ENCODE measurements around the gene KRTAP3-1. TPM values are rescaled to one million over a fixed set of nuclear protein-coding genes. Genes with fewer than 3 reads are reported as not detected.

KRTAP3-1 gene
- polyA plus RNA-seq, 2 of the 4 experiments (the other 2 are of a cell fraction): not detected

DNA sequence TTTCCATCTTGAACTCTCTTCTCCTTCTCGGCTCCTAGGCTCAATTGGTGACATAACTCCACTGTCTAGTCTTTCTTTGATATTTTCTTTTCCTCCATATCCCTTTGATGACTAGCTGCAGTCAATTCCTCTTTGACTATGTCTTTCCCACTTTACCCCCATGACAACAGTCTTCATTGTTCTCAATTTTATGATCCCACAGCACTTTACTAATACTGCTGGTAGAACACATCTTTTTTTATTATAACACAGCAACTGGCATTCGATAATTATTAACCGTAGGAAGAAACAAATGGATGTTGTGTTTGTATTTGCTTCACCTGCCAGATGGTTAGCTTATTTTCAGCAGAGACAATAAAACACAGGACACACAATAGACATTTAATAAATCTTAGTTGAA, 16.3 kb downstream of the KRTAP3-1 start:
- WGBS (ENCODE audit: missing lambda C conversion rate): 77% methylated on average over 3 of the region's 3 CpGs
- FAIRE-seq (peak; percentile 86), DNase-seq (ENCODE audit: low read depth in 1 of 2, low spot score in 1 of 2) (no peak), ATAC-seq (no peak)
- Histone ChIP-seq H3K4me1 (no peaks in the 10 kb centered on the region), H3K27ac (no peak overlapping the region), H3K9me3 (0 out of 3 replicates have a peak, but pooled peaks cover 5% of the 10 kb centered on the region), H3K4me2 (no peak overlapping the region), H3K4me3 (no peak overlapping the region)
- ChIA-PET POLR2A (no interaction called here), CTCF (no interaction called here)
- TF ChIP-seq MYC (IDR thresholded peaks at IDR 0.05; ENCODE audit: borderline replicate concordance, low read length) (no peak), HDAC2 (IDR thresholded peaks at IDR 0.05) (no peak)

DNA sequence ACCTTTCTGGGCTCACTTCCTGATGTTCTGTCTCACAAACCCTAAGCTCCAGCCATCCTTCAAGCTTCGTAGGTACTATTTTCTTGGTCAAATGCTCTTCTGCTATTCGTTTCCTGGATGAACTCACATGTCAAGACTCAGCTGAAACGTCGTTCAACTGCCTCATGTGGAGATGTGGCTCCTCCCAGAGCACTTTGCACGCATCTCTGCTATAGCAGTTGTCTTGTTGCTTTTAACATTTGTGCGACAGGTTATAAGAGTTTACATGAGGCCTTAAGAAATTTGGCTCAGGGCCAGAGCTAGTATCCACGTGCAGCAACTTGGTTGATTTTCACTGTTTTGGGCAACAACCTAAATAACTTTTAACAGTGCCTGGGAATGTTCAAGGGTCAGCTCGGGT, 22.0 kb downstream of the KRTAP3-1 start:
- no peaks in the 10 kb centered on the region for H3K4me1 ChIP-seq
- FAIRE-seq (no peak), DNase-seq (ENCODE audit: low read depth in 1 of 2, low spot score in 1 of 2) (no peak), ATAC-seq (no peak)
- ChIA-PET POLR2A (no interaction called here), CTCF (interaction anchor here (0.7 to 1.5 kb wide), 4 partner anchors 31 to 675 kb away, joined by 3 to 4 read pairs (median 4); no protein-coding TSS in a partner anchor)
- H3K4me3 ChIP-seq: no peak overlapping the region
- H3K27ac ChIP-seq: no peak overlapping the region
- 0 out of 3 replicates have a peak, but pooled peaks cover 5% of the 10 kb centered on the region for H3K9me3 ChIP-seq
- WGBS (ENCODE audit: missing lambda C conversion rate): 67% methylated on average over 8 of the region's 8 CpGs
- H3K4me2 ChIP-seq: no peak overlapping the region
- TF ChIP-seq RAD21 (conservative IDR thresholded peaks at IDR 0.05 in 1 of 2, IDR thresholded peaks at IDR 0.05 in 1 of 2) (no peak), EHF (CRISPR knock-in tag; IDR thresholded peaks at IDR 0.05) (no peak), POLR2A (IDR thresholded peaks at IDR 0.05; ENCODE audit: low read length) (no peak), NFE2L2 (conservative IDR thresholded peaks at IDR 0.05; ENCODE audit: low read length) (no peak), HEYL (CRISPR knock-in tag; IDR thresholded peaks at IDR 0.05) (no peak), HDAC2 (IDR thresholded peaks at IDR 0.05) (no peak), FOXS1 (CRISPR knock-in tag; IDR thresholded peaks at IDR 0.05) (no peak), ZNF302 (CRISPR knock-in tag; IDR thresholded peaks at IDR 0.05) (no peak)
- TF ChIP-seq, protein P1, sequence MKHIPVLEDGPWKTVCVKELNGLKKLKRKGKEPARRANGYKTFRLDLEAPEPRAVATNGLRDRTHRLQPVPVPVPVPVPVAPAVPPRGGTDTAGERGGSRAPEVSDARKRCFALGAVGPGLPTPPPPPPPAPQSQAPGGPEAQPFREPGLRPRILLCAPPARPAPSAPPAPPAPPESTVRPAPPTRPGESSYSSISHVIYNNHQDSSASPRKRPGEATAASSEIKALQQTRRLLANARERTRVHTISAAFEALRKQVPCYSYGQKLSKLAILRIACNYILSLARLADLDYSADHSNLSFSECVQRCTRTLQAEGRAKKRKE (CRISPR knock-in tag; IDR thresholded peaks at IDR 0.05; ENCODE audit: low read depth): no peak

DNA sequence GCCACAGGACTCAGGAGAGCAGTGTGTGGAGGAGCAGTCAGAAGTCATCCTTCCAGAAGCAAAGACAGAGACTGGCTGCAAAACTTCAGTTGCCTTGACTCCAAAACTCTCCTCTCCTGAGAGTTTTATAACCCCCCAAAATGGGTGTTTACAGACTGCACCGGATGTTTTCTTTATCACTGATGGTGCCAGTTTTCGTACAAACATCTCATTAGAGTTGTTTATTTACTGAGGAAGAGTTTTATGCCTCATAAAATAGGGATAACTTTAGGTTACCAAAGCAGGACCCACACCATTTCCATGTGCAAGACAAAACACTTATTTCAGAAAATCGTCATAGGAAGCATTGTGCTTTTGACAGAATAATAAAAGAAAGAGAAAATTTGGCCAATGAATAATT, 24.7 kb downstream of the KRTAP3-1 start, which contains the start of gene KRT40:
TSS of gene KRT40 (minus strand) at position 101 of the 400 bp plus-strand sequence. CDS start at position 48, 53 bp downstream.
- CTCF ChIA-PET: interaction anchor here (0.8 to 2.5 kb wide), 4 partner anchors 8 to 664 kb away, joined by 4 to 8 read pairs (median 4); no protein-coding TSS in a partner anchor
- Histone ChIP-seq H3K4me3 (no peak within 1 kb of the TSS), H3K27ac (no peak within 1 kb of the TSS), H3K4me2 (no peak within 1 kb of the TSS), H3K4me1 (no peaks in the 10 kb centered on the region), H3K9me3 (no peaks in the 10 kb centered on the region)
- ATAC-seq: no peak
- TF ChIP-seq TP53 (CRISPR knock-in tag; IDR thresholded peaks at IDR 0.05) (no peak), ZFP36 (IDR thresholded peaks at IDR 0.05; ENCODE audit: borderline replicate concordance, partially characterized antibody) (no peak), HEYL (CRISPR knock-in tag; IDR thresholded peaks at IDR 0.05) (no peak), HOXB5 (CRISPR knock-in tag; IDR thresholded peaks at IDR 0.05) (no peak), NR3C1 (IDR thresholded peaks at IDR 0.05) (no peak), KDM5A (IDR thresholded peaks at IDR 0.05) (no peak), ZSCAN20 (CRISPR knock-in tag; IDR thresholded peaks at IDR 0.05) (no peak), FOSL2 (IDR thresholded peaks at IDR 0.05) (no peak), FOSL2 (CRISPR knock-in tag; IDR thresholded peaks at IDR 0.05) (no peak), JUN (IDR thresholded peaks at IDR 0.05) (no peak), POLR2AphosphoS2 (conservative IDR thresholded peaks at IDR 0.05; ENCODE audit: low read length) (no peak), MAFK (IDR thresholded peaks at IDR 0.05; ENCODE audit: partially characterized antibody) (no peak), HDAC2 (IDR thresholded peaks at IDR 0.05) (no peak), HOXB13 (CRISPR knock-in tag; IDR thresholded peaks at IDR 0.05; ENCODE audit: low read depth) (no peak), PHF8 (IDR thresholded peaks at IDR 0.05; ENCODE audit: borderline replicate concordance, low read depth) (no peak)
- TF ChIP-seq, protein P2, sequence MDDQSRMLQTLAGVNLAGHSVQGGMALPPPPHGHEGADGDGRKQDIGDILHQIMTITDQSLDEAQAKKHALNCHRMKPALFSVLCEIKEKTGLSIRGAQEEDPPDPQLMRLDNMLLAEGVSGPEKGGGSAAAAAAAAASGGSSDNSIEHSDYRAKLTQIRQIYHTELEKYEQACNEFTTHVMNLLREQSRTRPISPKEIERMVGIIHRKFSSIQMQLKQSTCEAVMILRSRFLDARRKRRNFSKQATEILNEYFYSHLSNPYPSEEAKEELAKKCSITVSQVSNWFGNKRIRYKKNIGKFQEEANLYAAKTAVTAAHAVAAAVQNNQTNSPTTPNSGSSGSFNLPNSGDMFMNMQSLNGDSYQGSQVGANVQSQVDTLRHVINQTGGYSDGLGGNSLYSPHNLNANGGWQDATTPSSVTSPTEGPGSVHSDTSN (IDR thresholded peaks at IDR 0.05): no peak
- TF ChIP-seq, protein P1 (CRISPR knock-in tag; IDR thresholded peaks at IDR 0.05; ENCODE audit: low read depth): no peak
- TF ChIP-seq, protein P3, sequence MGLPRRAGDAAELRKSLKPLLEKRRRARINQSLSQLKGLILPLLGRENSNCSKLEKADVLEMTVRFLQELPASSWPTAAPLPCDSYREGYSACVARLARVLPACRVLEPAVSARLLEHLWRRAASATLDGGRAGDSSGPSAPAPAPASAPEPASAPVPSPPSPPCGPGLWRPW (IDR thresholded peaks at IDR 0.05): no peak
- TF ChIP-seq, protein P4, sequence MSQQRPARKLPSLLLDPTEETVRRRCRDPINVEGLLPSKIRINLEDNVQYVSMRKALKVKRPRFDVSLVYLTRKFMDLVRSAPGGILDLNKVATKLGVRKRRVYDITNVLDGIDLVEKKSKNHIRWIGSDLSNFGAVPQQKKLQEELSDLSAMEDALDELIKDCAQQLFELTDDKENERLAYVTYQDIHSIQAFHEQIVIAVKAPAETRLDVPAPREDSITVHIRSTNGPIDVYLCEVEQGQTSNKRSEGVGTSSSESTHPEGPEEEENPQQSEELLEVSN (IDR thresholded peaks at IDR 0.05; ENCODE audit: borderline replicate concordance, low read depth): no peak
- TF ChIP-seq, protein P5, sequence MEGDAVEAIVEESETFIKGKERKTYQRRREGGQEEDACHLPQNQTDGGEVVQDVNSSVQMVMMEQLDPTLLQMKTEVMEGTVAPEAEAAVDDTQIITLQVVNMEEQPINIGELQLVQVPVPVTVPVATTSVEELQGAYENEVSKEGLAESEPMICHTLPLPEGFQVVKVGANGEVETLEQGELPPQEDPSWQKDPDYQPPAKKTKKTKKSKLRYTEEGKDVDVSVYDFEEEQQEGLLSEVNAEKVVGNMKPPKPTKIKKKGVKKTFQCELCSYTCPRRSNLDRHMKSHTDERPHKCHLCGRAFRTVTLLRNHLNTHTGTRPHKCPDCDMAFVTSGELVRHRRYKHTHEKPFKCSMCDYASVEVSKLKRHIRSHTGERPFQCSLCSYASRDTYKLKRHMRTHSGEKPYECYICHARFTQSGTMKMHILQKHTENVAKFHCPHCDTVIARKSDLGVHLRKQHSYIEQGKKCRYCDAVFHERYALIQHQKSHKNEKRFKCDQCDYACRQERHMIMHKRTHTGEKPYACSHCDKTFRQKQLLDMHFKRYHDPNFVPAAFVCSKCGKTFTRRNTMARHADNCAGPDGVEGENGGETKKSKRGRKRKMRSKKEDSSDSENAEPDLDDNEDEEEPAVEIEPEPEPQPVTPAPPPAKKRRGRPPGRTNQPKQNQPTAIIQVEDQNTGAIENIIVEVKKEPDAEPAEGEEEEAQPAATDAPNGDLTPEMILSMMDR (IDR thresholded peaks at IDR 0.05): no peak
- POLR2A ChIA-PET: no interaction called here
- no peak for FAIRE-seq
- no peak for DNase-seq (ENCODE audit: low read depth in 1 of 2, low spot score in 1 of 2)
- WGBS (ENCODE audit: missing lambda C conversion rate): 46% methylated on average over 3 of the region's 3 CpGs
